Mesenteric fat pad (tissue), 1 donor: ENCODE results near the gene GNAS-AS1. TPM values are rescaled to one million over a fixed set of nuclear protein-coding genes. Genes with fewer than 3 reads are reported as not detected.

Experiments used
- DNase-seq: peaks from one replicate; pipeline ENCODE4 v3.0.0-alpha.2; 2020; ENCODE audit warnings: low spot score
- microRNA-seq: library from miRNA; unstranded; fragments of <30 nt; microRNA quantifications from one replicate; pipeline ENCODE4 v1.2.0, GENCODE V29; 2020; ENCODE audit warnings: borderline number of aligned reads
- total RNA-seq: library from RNA; stranded (reverse); fragmentation: NEBNext Ultra II Directional; extraction: Animal tissue kit (Norgen Biotek cat#: 25700); gene quantifications from one replicate; pipeline ENCODE4 v1.2.1, GENCODE V29; 2021
- donor health status: DM: yes; HTN: yes; CAD: no.

The GNAS-AS1 gene
- total RNA-seq, 1 donor from 2014 or later: 0.42 TPM

DNA sequence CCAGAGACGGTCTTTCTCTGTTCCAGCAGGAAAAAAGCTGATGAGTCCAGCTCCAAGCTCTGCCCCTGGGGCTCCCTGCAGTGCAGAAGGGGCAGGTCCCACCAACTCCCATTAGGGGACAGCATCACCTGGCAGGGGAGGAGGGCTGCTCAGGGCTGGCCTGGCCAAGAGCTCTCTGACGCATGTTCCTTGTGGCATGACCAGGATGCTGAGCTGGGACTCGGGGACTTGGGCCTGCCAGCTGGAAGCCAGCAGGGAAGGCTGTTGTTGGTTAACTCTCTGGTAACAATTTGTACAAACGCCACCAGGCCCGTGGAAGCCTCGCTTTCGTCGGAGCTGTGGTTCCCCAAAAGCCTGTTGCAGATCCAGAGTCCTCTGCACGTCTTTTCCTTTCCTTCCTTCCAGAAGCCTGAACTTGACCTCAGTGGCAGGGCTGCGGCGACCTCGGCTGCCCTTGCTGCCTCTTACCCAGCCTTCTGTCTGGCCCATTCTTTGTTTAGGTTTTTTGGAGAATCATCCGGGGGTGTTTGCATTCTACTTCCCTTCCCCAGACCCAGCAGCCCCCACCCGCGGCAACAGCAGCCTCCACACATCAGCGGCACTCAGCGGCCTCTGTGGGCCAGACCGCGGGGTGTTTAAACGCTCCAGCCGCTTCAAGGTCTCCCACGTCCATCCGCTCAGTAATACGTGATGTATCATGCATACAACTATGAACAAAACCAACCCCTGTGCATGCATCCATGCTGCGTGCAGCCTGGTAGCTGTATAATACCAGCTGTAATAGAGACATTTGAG lies 63.3 kb downstream of the GNAS-AS1 start:
- no peak for DNase-seq

DNA sequence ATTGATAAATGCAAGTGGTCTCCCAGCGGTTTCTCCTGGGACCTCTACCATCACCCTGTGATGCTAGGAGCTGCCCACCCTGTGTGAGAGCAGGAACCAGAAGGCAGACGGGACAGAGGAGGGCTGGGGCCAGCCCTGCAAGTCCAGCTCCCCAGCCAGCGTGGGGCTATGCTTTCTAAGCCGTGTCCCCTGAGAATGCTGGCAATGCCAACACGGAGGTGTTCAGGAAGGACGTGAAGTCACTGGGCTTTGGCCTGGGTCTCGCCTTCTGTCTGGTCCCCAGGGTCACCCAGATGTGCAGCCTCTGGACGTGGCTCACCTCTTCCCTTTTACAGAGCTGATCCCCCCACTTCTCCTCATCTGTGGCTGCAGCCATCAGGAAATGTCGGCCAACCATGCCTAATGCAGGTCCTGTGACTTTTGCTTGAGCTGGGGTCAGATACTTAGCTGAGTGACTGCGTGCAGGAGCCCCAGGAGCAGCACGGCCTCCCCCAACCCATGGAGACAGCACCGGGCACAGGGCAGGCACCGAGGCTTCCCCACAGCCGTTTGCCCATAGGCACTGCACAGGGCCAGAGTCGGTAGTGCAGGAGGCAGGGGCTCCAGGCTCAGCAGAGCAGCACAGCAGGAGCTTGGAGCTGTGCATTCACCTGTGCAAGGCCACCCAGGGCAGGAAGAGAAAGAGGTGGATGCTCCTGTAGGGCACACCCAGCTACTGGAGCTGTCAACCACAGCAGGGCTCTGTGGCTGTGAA lies 66.2 kb downstream of the GNAS-AS1 start:
- no peak for DNase-seq

DNA sequence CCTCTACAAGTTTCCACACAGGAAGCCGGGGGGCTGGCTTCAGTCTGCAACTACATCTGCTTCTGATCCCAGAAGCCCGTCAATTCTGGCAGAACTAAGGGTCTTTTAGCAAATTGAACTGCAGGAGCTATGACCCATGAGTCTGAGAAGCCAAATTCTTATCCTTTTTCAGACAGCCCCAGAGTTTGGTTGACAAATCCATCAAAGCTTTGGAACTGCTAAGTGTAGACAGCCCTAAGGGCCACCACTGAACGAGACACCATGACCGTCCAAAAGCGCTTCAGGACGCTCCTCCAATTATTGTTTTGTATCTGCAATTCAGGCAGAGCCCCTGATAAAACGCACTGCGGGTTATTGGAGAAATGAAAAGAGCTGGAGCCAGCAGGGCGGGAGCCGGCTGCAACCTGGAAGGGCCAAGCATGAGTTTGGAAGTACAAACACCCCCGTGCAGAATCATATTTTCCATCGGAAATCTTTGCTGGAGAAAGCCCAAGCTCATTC lies 67.1 kb downstream of the GNAS-AS1 start:
- DNase-seq: no peak

DNA sequence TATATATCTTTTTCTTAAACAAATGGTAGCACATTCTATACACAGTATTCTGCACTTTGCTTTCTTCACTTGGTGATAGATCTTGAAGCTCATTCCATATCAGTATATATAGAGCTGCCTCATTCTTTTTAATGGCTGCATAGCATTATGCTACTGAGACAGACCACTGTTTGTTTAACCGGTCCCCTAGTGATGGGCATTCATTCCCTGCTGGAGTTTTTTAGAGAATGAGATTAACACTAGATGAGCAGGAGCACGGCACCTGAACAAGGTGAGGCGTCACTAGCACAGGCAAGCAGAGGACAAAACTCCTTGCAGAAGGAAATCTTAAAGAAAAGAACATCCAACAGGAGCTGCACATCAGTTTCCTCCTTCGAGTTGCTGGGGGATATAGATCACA lies 69.6 kb downstream of the GNAS-AS1 start:
- DNase-seq: no peak

DNA sequence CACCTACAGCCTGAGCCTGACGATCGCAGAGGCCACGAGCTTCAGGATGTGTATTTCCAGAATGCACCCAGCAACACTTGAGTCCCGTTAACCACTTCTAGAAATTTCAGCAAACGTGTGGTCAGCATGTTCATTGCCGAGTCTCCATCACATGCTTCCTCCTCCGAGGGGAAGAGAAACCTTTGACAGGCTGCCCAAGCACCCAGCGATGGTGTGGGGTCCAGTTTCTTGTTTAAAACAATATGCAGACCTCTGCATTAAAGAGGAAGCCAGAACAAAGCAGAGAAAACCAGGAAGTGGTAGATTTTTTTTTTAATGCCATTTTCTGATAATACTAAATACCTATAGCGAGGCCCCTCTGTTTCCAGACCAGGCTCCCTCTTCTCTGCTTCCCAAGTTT lies 71.9 kb downstream of the GNAS-AS1 start:
- no peak for DNase-seq

DNA sequence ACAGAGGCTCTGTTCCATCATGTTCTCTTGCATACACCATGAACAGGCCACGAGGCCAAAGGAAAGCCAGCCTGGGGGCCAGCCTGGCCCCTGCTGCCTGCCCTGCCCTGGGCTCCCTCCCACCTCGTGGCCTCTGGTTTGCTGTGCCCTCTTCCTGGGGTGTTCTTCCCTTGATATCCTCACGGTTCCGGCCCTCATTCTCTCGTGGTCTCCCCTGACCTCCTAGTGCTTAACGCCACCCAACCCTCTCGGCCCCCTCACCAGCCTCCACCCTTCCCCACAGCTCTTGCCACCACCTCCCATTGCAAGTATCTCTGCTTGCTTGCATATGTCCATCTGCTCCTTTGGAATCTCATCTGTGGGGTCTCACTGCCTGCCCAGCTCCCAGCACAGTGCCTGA lies 73.0 kb downstream of the GNAS-AS1 start:
- DNase-seq: no peak

DNA sequence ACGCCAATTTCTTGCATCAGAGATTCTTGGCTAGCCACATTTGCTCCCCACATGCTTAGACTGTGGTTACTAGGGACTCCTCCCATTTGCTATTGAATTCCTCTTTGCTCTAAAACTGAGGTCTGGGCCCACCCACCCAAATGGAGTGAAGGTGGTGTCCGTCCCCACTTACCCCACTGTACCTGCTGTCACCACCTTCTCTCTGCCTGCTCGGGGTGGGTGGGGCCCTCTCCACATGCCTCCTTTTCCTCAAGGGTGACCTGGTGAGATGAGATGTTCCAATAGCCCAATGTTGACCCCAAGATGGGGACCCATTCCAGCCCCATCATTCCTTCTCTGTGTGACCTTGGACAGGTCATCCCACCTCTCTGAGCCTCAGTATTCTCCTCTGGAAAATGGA lies 74.6 kb downstream of the GNAS-AS1 start:
- DNase-seq: no peak

DNA sequence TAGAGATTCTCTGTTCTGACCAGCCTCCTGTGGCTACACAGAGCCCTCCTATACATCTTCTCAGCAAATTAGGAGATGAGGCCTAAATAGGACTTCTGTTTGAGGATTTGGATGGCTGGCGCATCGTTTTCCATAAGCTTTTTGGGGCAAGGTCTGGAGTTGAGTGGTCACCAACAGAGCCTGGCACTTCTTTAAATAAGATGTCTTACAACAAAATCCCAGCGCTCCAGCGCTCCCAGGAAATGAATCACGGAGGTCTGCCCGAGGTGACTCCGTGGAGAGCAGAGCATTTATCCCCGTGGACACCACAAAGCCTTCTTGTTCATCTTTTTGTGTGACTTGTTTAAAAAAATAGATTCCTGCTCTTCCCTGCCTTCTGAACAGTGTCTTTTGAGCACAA lies 75.3 kb downstream of the GNAS-AS1 start:
- DNase-seq: no peak

DNA sequence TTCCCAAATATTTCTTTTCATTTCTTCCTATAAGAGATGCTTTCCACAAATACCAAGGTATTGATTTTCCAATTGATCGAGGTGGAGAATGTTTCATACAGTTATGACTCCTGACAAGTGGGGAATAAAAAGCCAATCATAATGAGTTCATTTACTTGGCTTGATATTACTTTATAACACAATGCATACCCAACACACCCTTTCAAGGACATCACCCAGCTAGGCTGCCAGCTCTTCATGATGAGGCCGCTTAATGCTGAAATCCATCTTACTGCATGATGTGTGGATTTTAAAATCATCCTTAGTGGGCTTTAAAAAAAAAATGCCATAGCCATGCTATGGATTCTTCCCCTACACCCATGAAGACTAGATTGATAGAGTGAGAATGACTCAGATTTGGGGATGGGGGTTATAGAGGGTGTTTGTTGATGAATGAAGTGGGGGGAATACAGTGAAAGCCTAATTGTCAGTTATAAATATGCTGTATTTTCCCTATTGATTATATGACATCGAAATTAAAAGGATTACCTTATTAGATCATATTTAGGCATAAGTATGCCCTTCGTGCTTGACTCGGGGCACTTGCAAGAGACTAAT lies 75.9 kb downstream of the GNAS-AS1 start:
- no peak for DNase-seq

DNA sequence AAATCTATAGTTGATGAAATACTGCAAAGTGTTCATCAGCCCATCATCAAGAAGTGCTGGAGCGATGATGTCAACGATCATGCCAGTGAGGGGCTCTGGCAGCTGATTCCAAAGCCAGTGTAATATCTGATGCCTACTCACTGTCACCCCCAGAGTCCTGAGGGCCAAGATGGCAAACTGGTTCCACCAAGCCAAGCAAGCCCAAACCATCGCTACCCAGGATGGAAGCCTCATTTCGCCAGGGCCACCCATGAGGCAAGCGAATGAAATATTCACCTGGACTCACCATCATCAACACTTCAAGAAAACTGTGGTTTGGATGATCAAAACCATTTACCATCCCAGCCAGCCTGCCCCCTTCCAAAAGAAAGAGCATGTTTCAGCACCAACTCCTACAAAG lies 76.5 kb downstream of the GNAS-AS1 start:
- DNase-seq: no peak

DNA sequence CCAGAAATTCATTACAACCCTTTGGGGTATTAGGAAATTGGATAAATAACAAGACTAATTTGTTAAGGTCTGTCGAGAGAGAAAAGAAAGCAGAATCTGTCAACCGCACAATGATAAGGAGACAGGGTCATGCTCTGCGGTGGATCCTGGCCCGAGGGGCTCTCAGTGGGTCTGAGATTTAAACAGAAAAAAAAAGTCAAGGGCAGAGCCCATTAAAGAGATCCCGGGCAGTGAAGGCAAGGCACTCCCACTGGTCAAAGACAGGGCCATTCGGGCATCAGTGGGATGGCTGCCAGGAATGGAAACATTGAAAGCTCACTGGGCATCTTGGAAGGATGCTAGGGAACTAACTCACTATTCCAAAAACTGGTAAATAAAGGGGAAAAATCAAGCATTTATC lies 77.9 kb downstream of the GNAS-AS1 start:
- DNase-seq: no peak

Small RNA genes lying within 50 kb of the gene (microRNA-seq; reads per million reads assigned to microRNA genes)
- gene MIR298: not detected

Other genes with a start within 250 kb of the GNAS-AS1 start
- 44.9 TPM for gene STX16, start 199.6 kb downstream of the GNAS-AS1 start, total RNA-seq
- gene NPEPL1, start 158.1 kb downstream of the GNAS-AS1 start, total RNA-seq: 42.3 TPM
- 697 TPM for gene GNAS, start 1.8 kb upstream of the GNAS-AS1 start, total RNA-seq
- 43.9 TPM for gene NELFCD, start 130.4 kb upstream of the GNAS-AS1 start, total RNA-seq
- gene CTSZ, start 156.4 kb upstream of the GNAS-AS1 start, total RNA-seq: 277 TPM
- 0.51 TPM for gene TUBB1, start 168.5 kb upstream of the GNAS-AS1 start, total RNA-seq
- 71.3 TPM for gene ATP5F1E, start 181.4 kb upstream of the GNAS-AS1 start, total RNA-seq
- gene PRELID3B, start 191.9 kb upstream of the GNAS-AS1 start, total RNA-seq: 56.8 TPM